ENCODE measurements around the gene PYGM. TPM values are rescaled to one million over a fixed set of nuclear protein-coding genes. Genes with fewer than 3 reads are reported as not detected.

The PYGM gene
- total and polyA plus RNA-seq, 2 of the 8 experiments (the other 6 are each of a cell fraction or from before 2014, with no cell fraction given) = 9.6 to 10.0 TPM

DNA sequence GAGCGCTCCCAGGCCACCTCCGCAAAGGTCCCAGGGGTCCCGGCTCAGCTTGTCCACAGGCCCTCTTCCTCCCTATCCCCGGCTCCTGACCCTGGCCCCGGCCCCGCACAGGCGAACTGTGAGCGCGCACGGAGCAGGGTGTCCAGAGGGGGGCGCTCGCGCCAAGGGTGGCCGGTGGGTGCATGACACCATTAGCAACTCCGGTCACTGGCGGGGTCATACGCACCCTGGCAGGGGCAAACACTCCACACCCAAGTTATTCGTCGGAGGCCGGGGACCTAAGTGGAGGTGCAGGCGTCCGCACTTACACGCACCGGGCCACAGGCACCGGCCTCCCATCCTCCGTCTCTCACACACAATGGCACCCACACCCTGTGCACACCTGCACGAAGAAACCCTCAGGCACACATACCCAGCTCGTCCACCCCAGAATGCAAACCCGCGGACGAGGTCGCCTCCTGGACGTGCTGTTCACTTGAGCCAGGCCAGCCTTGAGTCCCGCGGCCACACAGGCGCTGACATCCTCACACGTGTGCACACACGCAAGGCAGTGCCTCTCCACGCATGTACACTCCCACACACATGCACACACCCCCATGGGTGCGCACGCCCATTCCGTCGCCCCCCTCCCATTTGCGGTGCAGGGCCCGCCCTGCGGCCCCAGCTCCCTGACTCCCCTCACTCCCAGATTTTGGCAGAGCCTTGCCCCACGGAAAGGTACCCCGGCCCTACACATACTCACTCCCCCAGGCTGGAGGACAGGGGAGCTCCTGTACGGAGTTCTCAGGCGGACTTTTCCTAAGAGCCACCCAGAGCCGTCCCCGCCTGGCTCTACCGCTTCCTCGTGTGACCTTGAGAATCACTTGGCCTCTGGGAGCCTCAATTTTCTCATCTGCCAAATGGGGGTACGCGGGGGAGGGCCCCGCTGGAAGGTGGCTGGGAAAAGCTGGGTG is 15.9 kb downstream of the PYGM start, which contains the start of gene RASGRP2 (continued):
- TF ChIP-seq POLR2AphosphoS5 (IDR thresholded peaks at IDR 0.05; ENCODE audit: low read depth, low read length) (0 out of 2 replicates have a peak, but pooled peaks have one; percentile 17), BRCA1 (IDR thresholded peaks at IDR 0.05; ENCODE audit: low read depth, low read length) (no peak), TCF12 (IDR thresholded peaks at IDR 0.05; ENCODE audit: low read depth, low read length) (no peak), GABPA (IDR thresholded peaks at IDR 0.05; ENCODE audit: borderline replicate concordance, insufficient read depth, low read length) (no peak), ATF3 (IDR thresholded peaks at IDR 0.05; ENCODE audit: insufficient read depth, low read depth, low read length) (no peak), CREB1 (IDR thresholded peaks at IDR 0.05) (peak; percentile 13; the same call in 1 of the 2 replicates), HDAC6 (IDR thresholded peaks at IDR 0.05; ENCODE audit: low read depth, low read length) (no peak), HDAC2 (IDR thresholded peaks at IDR 0.05; ENCODE audit: borderline replicate concordance in 1 of 2, low read depth in 2 of 2, low read length in 2 of 2) (no peak), GTF2F1 (IDR thresholded peaks at IDR 0.05; ENCODE audit: borderline replicate concordance, low read depth, low read length) (no peak), MAX (IDR thresholded peaks at IDR 0.05) (peak; percentile 5; the same call in 1 of the 2 replicates), POU5F1 (IDR thresholded peaks at IDR 0.05; ENCODE audit: low read depth, low read length) (no peak), ASH2L (IDR thresholded peaks at IDR 0.05; ENCODE audit: low read length) (peak; percentile 16), CBX5 (IDR thresholded peaks at IDR 0.05; ENCODE audit: low read depth, low read length) (no peak), SAP30 (IDR thresholded peaks at IDR 0.05; ENCODE audit: insufficient read depth, insufficient replicate concordance, low read length) (no peak), EP300 (IDR thresholded peaks at IDR 0.05; ENCODE audit: borderline replicate concordance in 1 of 2, low read depth in 2 of 2, low read length in 2 of 2) (no peak), JUN (IDR thresholded peaks at IDR 0.05; ENCODE audit: low read depth, low read length) (no peak), E2F6 (IDR thresholded peaks at IDR 0.05) (no peak)
- TF ChIP-seq, protein P1, sequence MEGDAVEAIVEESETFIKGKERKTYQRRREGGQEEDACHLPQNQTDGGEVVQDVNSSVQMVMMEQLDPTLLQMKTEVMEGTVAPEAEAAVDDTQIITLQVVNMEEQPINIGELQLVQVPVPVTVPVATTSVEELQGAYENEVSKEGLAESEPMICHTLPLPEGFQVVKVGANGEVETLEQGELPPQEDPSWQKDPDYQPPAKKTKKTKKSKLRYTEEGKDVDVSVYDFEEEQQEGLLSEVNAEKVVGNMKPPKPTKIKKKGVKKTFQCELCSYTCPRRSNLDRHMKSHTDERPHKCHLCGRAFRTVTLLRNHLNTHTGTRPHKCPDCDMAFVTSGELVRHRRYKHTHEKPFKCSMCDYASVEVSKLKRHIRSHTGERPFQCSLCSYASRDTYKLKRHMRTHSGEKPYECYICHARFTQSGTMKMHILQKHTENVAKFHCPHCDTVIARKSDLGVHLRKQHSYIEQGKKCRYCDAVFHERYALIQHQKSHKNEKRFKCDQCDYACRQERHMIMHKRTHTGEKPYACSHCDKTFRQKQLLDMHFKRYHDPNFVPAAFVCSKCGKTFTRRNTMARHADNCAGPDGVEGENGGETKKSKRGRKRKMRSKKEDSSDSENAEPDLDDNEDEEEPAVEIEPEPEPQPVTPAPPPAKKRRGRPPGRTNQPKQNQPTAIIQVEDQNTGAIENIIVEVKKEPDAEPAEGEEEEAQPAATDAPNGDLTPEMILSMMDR (IDR thresholded peaks at IDR 0.05; ENCODE audit: control extremely low read depth in 1 of 3, insufficient read depth in 1 of 3, low read depth in 1 of 3, low read length in 3 of 3) = peak in 2 of 3 experiments; percentile 79 to 84; a peak in 3 of 4 replicates
